PC-9 (cell line): ENCODE data around the gene SLC39A1. TPM values are rescaled to one million over a fixed set of nuclear protein-coding genes. Genes with fewer than 3 reads are reported as not detected.
A peak's percentile ranks its signal among the peaks of the same experiment; 100 is the strongest.

Experiments used
- BruUV-seq: library from RNA; stranded (reverse); fragments of 400-500 nt; replicated peaks from 2 replicates; lab custom pipeline; 2021; lab: Mats Ljungman, UMichigan
- CTCF ChIA-PET: fragments of 300-600 bp; sonication (Branson Sonifier 250); formaldehyde crosslinking; loops from one replicate; lab custom pipeline; 2022; ENCODE audit warnings: antibody characterized with exemption; lab: Charles Lee
- POLR2A ChIA-PET: fragments of 300-600 bp; sonication (Branson Sonifier 250); formaldehyde crosslinking; loops from one replicate; lab custom pipeline; 2022; ENCODE audit warnings: antibody characterized with exemption; ENCODE audit not compliant: unreplicated experiment; lab: Charles Lee
- DNase-seq, 2 experiments: peaks; one replicate each; pipeline versions ENCODE4 v3.0.0 to v3.0.0-alpha.2; 2015 to 2022; ENCODE audit warnings: mixed read lengths in 1 of 2
- H2AFZ ChIP-seq: fragments of 200-600 bp; sonication (generic); 2 replicates; pipeline ENCODE4 v1.8.1; 2017; ENCODE audit warnings: antibody characterized with exemption
- H3F3A ChIP-seq: fragments of 200-600 bp; sonication (generic); 2 replicates; pipeline ENCODE4 v1.8.1; 2017; ENCODE audit warnings: antibody characterized with exemption, mild to moderate bottlenecking, low read depth; ENCODE audit not compliant: insufficient read depth
- H3K27ac ChIP-seq: fragments of 200-600 bp; sonication (generic); 2 replicates; pipeline ENCODE4 v1.6.1; 2016; ENCODE audit warnings: mixed run types
- H3K27me3 ChIP-seq: fragments of 200-600 bp; sonication (generic); 2 replicates; pipeline ENCODE4 v1.6.1; 2016; ENCODE audit warnings: low read depth, mixed run types; ENCODE audit not compliant: insufficient read depth
- H3K36me3 ChIP-seq: fragments of 200-600 bp; sonication (generic); 2 replicates; pipeline ENCODE4 v1.6.1; 2016; ENCODE audit warnings: low read depth, mixed run types
- H3K4me1 ChIP-seq: fragments of 200-600 bp; sonication (generic); replicated peaks from 2 replicates; pipeline ENCODE4 v1.6.1; 2016; ENCODE audit warnings: mixed run types; ENCODE audit not compliant: insufficient read depth
- H3K4me2 ChIP-seq: fragments of 200-600 bp; sonication (generic); 2 replicates; pipeline ENCODE4 v1.6.1; 2017; ENCODE audit warnings: mixed run types
- H3K4me3 ChIP-seq: fragments of 200-600 bp; sonication (generic); 2 replicates; pipeline ENCODE4 v1.6.1; 2016; ENCODE audit warnings: mixed run types
- H3K79me2 ChIP-seq: fragments of 200-600 bp; sonication (generic); 2 replicates; pipeline ENCODE4 v1.6.1; 2017; ENCODE audit warnings: low read depth, mixed run types
- H3K9me2 ChIP-seq: fragments of 200-600 bp; sonication (generic); 2 replicates; pipeline ENCODE4 v1.8.1; 2017; ENCODE audit warnings: mild to moderate bottlenecking; ENCODE audit not compliant: insufficient read depth
- H3K9me3 ChIP-seq: fragments of 200-600 bp; sonication (generic); 2 replicates; pipeline ENCODE4 v1.8.1; 2016; ENCODE audit warnings: low read depth; ENCODE audit not compliant: insufficient read depth
- H4K20me1 ChIP-seq: fragments of 200-600 bp; sonication (generic); 2 replicates; pipeline ENCODE4 v1.8.1; 2017; ENCODE audit not compliant: insufficient read depth
- EZH2 ChIP-seq: fragments of 200-600 bp; sonication (generic); IDR thresholded peaks from 2 replicates; pipeline ENCODE4 v1.8.0; 2017; ENCODE audit warnings: antibody characterized with exemption, low read depth
- intact Hi-C: fragments of 100-400 bp; cut with micrococcal nuclease; formaldehyde crosslinking; loops from one replicate; pipeline ENCODE4 v1.10.0; 2022; ENCODE audit not compliant: unreplicated experiment
- total RNA-seq: library from RNA; stranded (reverse); gene quantifications from 2 replicates; pipeline ENCODE4 v1.2.3, GENCODE V29; 2021
- TF ChIP-seq, protein P1 (sequence below): fragments of 200-600 bp; sonication (generic); conservative IDR thresholded peaks from 2 replicates; pipeline ENCODE4 v1.6.1; 2017; ENCODE audit warnings: mixed run types, antibody characterized with exemption, mild to moderate bottlenecking, moderate library complexity

The SLC39A1 gene
- total RNA-seq, 1 experiment from 2014 or later: 141 TPM

DNA sequence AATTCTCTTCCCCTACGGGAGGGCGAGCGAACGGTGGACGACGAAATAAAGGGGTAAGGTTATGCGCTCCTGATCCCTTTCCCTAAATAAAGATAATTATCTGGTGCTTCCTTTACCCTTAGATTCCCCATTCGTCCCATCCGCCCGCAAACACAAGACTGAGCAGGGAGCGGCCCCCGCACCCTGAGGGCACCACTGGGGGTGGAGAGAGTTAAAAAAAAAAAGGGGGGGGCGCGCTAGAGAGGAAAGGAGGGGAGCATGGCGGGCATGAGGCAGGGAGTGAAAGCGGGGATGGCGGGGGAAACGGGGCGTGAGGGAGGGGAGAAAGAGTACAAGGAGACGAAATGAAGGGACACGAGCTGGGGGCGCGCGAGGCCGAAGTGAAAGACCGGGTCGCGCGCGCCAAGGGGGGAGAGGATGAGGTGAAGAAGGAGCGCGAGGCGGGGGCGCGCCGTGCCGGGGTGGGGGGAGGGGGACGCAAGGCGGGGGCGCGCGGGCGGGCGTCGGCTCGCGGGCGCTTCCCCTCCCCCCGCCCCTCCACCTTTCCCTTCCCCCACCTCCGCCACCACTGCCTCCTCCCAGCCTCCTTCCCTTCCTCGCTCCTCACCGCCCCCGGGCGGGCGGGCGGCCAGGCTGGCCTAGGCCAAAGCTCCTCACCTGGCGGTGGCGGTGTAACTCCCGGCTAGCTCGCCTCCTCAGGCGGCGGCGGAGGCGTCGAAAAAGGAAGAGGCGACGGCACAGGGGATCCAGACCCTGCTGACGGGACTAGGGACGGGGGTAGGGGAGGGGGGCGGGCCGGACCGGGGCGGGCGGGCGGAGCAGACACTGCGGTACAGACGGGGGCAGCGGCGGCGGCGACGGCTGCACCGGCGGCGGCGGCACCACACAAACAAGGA is 41.0 kb downstream of the SLC39A1 start:
- Histone ChIP-seq H3K36me3 (no peaks in the 10 kb centered on the region; the same call in 1 of the 2 replicates), H3K27ac (peak overlapping the region; percentile 49), H3K27me3 (no peaks in the 10 kb centered on the region), H3K79me2 (peaks cover 49% of the 10 kb centered on the region), H3F3A (peaks cover 15% of the 10 kb centered on the region; the same call in 1 of the 2 replicates), H3K4me2 (peak overlapping the region; percentile 87), H3K9me2 (no peaks in the 10 kb centered on the region), H3K9me3 (no peaks in the 10 kb centered on the region), H3K4me3 (peak overlapping the region; percentile 70), H3K4me1 (peaks cover 32% of the 10 kb centered on the region), H4K20me1 (peaks cover 44% of the 10 kb centered on the region), H2AFZ (peak overlapping the region; percentile 76; the same call in 1 of the 2 replicates)
- no TSS peak for BruUV-seq
- ChIA-PET CTCF (interaction anchor here (0.7 kb wide), 1 partner anchor 356 kb away, joined by 4 read pairs; no protein-coding TSS in a partner anchor), POLR2A (interaction anchor here (0.6 to 0.7 kb wide), 5 partner anchors 41 to 1014 kb away, joined by 3 to 12 read pairs (median 4); partner anchors contain the start of genes PMVK and RPS27)
- TF ChIP-seq, protein P1, sequence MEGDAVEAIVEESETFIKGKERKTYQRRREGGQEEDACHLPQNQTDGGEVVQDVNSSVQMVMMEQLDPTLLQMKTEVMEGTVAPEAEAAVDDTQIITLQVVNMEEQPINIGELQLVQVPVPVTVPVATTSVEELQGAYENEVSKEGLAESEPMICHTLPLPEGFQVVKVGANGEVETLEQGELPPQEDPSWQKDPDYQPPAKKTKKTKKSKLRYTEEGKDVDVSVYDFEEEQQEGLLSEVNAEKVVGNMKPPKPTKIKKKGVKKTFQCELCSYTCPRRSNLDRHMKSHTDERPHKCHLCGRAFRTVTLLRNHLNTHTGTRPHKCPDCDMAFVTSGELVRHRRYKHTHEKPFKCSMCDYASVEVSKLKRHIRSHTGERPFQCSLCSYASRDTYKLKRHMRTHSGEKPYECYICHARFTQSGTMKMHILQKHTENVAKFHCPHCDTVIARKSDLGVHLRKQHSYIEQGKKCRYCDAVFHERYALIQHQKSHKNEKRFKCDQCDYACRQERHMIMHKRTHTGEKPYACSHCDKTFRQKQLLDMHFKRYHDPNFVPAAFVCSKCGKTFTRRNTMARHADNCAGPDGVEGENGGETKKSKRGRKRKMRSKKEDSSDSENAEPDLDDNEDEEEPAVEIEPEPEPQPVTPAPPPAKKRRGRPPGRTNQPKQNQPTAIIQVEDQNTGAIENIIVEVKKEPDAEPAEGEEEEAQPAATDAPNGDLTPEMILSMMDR: no peak
- no peak for TF ChIP-seq EZH2
- intact Hi-C loops: loop anchor here (10.0 kb wide), 1 partner anchor 118 kb away; no protein-coding TSS in a partner anchor
- peak; percentile 7 to 53 for DNase-seq

DNA sequence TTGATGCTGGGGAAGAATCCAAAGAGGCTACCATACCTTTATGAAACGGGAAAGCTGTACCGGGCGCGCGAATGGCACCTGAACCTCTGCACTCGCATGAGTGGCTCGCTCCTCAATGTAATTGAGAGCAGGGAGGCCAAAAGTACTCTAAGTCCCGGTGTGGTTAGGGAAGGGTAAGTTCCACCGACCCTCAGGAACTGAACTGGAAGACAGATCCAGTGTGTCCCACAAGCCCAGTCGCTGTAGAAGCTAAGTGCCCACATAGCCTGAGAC is 41.6 kb downstream of the SLC39A1 start:
- peaks cover 55% of the 10 kb centered on the region for H3K79me2 ChIP-seq
- H3F3A ChIP-seq: peaks cover 15% of the 10 kb centered on the region; the same call in 1 of the 2 replicates
- no peak for TF ChIP-seq EZH2
- TF ChIP-seq, protein P1: no peak
- H3K4me2 ChIP-seq: peak overlapping the region; percentile 87
- peak in 1 of 2 experiments; percentile 10 for DNase-seq
- H2AFZ ChIP-seq: 0 out of 2 replicates have a peak overlapping the region, but pooled peaks have one; percentile 76
- peak overlapping the region; percentile 49; the same call in 1 of the 2 replicates for H3K27ac ChIP-seq
- no peaks in the 10 kb centered on the region for H3K27me3 ChIP-seq
- no peaks in the 10 kb centered on the region for H3K9me3 ChIP-seq
- H3K9me2 ChIP-seq: no peaks in the 10 kb centered on the region
- no peaks in the 10 kb centered on the region; the same call in 1 of the 2 replicates for H3K36me3 ChIP-seq
- ChIA-PET CTCF (no interaction called here), POLR2A (interaction anchor here (0.6 kb wide), 1 partner anchor 386 kb away, joined by 3 read pairs; no protein-coding TSS in a partner anchor)
- peaks cover 50% of the 10 kb centered on the region for H4K20me1 ChIP-seq
- intact Hi-C loops: loop anchor here (10.0 kb wide), 1 partner anchor 117 kb away; no protein-coding TSS in a partner anchor
- H3K4me3 ChIP-seq: peak overlapping the region; percentile 70
- peaks cover 32% of the 10 kb centered on the region for H3K4me1 ChIP-seq
- BruUV-seq: TSS peak; percentile 26

DNA sequence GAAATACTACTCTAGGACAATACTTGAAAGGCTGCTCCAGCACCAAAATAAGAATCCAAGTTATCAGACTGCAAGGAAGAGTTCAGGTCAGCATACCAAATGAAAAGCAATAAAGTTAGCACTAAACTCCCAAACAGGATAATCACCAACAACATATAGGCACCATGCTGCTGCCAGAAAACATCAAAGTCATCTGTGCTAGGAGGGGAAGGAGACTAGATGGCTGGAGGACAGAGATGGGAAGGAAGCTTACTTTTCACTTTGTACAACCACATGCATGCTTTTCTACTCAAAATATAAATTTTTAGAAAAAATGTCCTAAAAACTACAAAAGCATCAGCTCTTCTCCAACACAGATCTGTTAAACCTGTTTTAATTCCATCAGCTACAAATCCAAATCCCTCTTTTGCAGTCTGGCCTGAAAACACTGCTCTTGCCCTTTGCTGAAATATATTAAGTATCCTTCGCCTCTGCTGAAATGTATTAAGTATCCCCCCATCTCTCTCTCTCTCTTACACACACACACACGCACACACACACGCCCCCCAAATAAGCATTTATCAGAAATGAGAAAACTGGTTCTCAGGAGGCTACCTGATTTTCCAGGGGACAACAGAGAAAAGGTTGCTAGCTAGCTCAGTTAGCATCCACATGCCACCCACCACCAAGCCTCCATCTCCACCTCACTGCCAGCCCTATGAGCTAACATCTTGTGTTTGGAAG is 42.1 kb downstream of the SLC39A1 start:
- Histone ChIP-seq H3K79me2 (peaks cover 60% of the 10 kb centered on the region), H3K9me3 (no peaks in the 10 kb centered on the region), H4K20me1 (peaks cover 54% of the 10 kb centered on the region), H3K36me3 (peaks cover under 1% of the 10 kb centered on the region), H3K9me2 (no peaks in the 10 kb centered on the region), H3F3A (peaks cover 15% of the 10 kb centered on the region; the same call in 1 of the 2 replicates), H3K4me3 (peak overlapping the region; percentile 70), H3K27me3 (no peaks in the 10 kb centered on the region), H3K4me1 (peaks cover 32% of the 10 kb centered on the region), H3K27ac (0 out of 2 replicates have a peak overlapping the region, but pooled peaks have one; percentile 49), H3K4me2 (peak overlapping the region; percentile 87), H2AFZ (no peak overlapping the region)
- POLR2A ChIA-PET: interaction anchor here (0.6 kb wide), 1 partner anchor 385 kb away, joined by 3 read pairs; no protein-coding TSS in a partner anchor
- TF ChIP-seq EZH2: no peak
- TF ChIP-seq, protein P1: no peak
- intact Hi-C loops: loop anchor here (10.0 kb wide), 1 partner anchor 116 kb away; no protein-coding TSS in a partner anchor
- BruUV-seq: no TSS peak
- no peak for DNase-seq
- CTCF ChIA-PET: no interaction called here
